ENCODE data around the gene NWD2.

DNA sequence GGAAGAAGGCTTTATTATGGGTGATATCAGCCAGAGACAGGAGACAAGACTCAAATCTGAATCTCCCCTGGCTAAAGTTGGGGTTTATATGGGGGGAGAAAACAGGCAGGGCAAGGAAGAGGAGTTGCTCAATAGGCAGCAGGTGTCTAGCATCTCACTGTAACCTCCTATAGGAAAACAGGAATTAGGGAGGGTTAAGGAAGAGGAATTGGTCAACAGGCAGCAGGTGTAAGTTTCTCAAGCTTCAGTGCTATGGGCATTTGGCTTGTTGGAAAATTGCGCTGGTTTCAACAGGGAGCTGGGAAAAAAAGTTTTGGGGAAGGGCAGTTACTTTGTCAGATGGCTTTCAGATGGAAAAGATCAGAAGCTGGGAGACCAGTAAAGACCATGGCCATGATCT is 206.4 kb downstream of the NWD2 start:
- TF ChIP-seq, protein P1, sequence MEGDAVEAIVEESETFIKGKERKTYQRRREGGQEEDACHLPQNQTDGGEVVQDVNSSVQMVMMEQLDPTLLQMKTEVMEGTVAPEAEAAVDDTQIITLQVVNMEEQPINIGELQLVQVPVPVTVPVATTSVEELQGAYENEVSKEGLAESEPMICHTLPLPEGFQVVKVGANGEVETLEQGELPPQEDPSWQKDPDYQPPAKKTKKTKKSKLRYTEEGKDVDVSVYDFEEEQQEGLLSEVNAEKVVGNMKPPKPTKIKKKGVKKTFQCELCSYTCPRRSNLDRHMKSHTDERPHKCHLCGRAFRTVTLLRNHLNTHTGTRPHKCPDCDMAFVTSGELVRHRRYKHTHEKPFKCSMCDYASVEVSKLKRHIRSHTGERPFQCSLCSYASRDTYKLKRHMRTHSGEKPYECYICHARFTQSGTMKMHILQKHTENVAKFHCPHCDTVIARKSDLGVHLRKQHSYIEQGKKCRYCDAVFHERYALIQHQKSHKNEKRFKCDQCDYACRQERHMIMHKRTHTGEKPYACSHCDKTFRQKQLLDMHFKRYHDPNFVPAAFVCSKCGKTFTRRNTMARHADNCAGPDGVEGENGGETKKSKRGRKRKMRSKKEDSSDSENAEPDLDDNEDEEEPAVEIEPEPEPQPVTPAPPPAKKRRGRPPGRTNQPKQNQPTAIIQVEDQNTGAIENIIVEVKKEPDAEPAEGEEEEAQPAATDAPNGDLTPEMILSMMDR (IDR thresholded peaks at IDR 0.05; ENCODE audit: poor library complexity, severe bottlenecking): no peak
- TF ChIP-seq EP300 (conservative IDR thresholded peaks at IDR 0.05; ENCODE audit: poor library complexity, severe bottlenecking) (no peak), MXI1 (conservative IDR thresholded peaks at IDR 0.05; ENCODE audit: poor library complexity, severe bottlenecking) (no peak), EZH2 (IDR thresholded peaks at IDR 0.05; ENCODE audit: borderline replicate concordance, insufficient read depth, low read length, poor library complexity, severe bottlenecking) (no peak), POLR2AphosphoS5 (IDR thresholded peaks at IDR 0.05) (no peak), RAD21 (conservative IDR thresholded peaks at IDR 0.05) (no peak), SMC3 (conservative IDR thresholded peaks at IDR 0.05; ENCODE audit: poor library complexity) (no peak), TAF1 (IDR thresholded peaks at IDR 0.05; ENCODE audit: low read depth) (no peak)
